Dermis microvascular lymphatic vessel endothelial cell (primary cell): ENCODE data around the gene DPP7. TPM values are rescaled to one million over a fixed set of nuclear protein-coding genes. Genes with fewer than 3 reads are reported as not detected.

ENCODE experiments used
- DNase-seq, 2 donors: peaks; one replicate each; pipeline versions ENCODE4 v3.0.0 to v3.0.0-alpha.2; 2010; ENCODE audit warnings: low read depth in 2 of 2
- total RNA-seq: library from RNA; depleted of rRNA; stranded (reverse); fragments of >200 nt; gene quantifications from 2 replicates; pipeline ENCODE4 v1.2.1, GENCODE V29; 2014

Gene DPP7
- total RNA-seq, 1 donor from 2014 or later, result 66.8 TPM

GRCh38 chr9:137111788-137112563 lies 2.6 kb downstream of the DPP7 start:
- no peak for DNase-seq

DNA sequence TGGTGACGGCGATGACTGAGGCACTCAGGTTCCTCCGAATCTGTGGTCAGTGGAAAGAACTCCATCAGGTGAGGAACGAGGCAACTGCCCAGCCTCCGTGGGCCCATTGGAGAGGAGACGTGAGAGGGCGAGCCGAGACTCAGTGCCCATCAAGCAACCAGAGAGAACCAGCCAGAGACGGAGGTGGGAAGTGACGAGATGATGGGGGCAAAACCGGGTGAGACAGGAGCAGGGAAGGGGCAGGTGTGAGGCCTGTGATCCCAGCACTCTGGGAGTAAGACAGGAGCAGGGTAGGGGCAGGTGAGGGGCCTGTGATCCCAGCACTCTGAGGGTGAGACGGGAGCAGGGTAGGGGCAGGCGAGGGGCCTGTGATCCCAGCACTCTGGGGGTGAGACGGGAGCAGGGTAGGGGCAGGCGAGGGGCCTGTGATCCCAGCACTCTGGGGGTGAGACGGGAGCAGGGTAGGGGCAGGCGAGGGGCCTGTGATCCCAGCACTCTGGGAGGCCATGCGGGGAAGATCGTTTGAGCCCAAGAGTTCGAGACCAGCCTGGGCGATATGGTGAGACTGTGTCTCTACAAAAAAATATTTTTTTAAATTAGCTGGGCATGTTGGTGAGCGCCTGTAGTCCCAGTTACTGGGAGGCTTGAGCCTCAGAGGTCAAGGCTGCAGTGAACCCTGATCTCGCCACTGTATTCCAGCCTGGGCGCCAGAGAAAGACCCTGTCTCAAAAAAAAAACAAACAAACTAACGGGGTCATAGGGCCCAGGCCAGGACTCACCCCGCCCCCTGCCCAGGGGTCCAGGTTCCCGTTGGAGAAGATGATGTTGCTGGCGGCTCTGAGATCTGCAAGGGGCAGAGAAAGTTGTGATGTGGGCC lies 3.4 kb downstream of the DPP7 start:
- DNase-seq, result no peak

GRCh38 chr9:137110147-137110910 lies 4.2 kb downstream of the DPP7 start:
- no peak for DNase-seq

- DNase-seq, result no peak
Observed at GRCh38 chr9:137109250-137110146, 5.0 kb downstream of the DPP7 start.

- DNase-seq, result no peak
Observed at GRCh38 chr9:137108608-137109249, 5.8 kb downstream of the DPP7 start.

DNA sequence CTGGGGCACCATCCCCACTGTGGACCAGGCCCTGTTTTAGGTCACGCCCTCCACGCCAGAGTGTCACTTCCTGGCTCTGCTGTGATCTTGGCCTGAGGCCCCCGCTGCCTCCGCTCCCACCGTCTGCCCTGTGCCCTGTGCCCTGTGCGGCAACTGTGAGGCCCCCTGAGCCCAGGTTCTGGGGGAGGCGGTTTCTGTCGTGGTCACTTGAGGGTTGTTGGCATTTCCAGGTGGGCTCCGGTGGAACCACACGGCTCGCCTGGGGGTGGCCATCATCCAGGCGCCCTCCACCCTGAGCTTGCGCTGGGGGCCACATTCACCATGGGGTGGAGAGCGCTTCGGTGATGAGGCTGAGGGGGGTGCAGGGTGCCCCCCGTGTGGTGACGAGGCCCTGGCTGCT lies 6.6 kb downstream of the DPP7 start:
- no peak for DNase-seq

DNA sequence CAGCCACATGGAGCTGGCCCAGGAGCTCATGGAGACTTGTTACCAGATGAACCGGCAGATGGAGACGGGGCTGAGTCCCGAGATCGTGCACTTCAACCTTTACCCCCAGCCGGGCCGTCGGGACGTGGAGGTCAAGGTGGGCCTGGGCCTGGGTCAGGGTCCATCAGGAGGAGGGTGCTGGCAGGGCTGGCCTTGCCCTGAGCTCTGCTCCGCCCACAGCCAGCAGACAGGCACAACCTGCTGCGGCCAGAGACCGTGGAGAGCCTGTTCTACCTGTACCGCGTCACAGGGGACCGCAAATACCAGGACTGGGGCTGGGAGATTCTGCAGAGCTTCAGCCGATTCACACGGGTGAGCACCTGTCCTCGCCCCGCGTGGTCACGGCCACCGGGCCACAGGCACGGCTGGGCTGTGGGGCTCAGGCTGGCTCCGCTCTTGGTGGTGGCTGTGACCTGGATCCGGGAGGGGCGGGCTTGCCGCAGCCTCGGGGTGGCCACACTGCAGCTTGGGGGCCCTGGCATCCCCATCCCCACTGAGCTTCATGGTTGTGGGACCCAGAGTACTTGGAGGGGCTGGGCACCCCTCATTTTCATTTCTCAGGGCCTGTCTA lies 7.1 kb downstream of the DPP7 start:
- DNase-seq, result no peak

GRCh38 chr9:137106662-137107250 lies 7.8 kb downstream of the DPP7 start:
- no peak for DNase-seq

- DNase-seq, result no peak
Observed at GRCh38 chr9:137105814-137106661, 8.5 kb downstream of the DPP7 start.

DNA sequence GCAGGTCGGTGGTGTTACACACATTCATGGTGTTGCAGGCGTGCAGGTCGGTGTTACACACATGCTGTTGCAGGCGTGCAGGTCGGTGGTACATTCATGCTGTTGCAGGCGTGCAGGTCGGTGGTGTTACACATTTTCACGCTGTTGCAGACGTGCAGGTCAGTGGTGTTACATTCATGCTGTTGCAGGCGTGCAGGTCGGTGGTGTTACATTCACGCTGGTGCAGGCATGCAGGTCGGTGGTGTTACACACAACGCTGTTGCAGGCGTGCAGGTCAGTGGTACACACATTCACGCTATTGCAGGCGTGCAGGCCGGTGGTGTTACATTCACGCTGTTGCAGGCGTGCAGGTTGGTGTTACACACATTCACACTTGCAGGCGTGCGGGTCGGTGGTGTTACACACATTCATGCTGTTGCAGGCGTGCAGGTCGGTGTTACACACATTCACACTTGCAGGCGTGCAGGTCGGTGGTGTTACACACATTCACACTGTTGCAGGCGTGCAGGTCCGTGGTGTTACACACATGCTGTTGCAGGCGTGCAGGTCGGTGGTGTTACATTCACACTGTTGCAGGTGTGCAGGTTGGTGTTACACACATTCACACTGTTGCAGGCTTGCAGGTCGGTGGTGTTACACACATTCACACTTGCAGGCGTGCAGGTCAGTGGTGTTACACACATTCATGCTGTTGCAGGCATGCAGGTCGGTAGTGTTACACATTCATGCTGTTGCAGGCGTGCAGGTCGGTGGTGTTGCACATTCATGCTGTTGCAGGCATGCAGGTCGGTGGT lies 11.1 kb downstream of the DPP7 start:
- DNase-seq, result no peak

GRCh38 chr9:137099231-137099630 lies 15.3 kb downstream of the DPP7 start:
- no peak for DNase-seq

DNA sequence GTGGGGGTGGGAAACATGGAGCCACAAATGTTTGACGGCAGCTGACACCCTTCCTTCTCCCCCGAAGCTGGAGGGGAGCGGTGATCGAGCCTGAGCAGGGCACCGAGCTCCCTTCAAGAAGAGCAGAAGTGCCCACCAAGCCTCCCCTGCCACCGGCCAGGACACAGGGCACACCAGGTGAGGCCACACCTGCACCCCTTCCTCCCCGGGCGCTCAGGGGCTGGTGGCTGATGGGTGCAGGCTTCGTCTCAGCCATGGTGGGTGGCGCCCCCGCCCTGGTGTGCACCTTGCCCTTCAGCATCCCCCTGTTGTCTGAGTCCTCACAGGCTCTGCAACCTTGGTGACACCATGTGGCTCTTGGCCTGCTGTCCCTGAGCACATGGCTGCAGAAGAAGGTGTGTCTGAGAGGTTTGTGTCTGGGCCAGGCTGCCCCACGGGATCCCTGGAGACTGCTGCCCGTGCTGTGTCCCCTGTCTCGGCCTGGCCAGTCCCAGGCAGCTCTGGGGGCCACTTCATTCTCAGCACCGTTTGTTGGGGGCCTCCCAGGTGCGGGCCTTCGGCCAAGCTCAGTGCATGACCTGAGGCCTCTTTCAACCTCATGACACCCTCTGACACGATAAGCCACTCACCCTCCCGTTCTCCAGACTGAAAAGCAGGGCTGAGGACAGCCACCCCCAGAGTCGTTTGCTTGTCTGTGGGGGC lies 16.6 kb downstream of the DPP7 start:
- no peak for DNase-seq

- no peak for DNase-seq
Observed at GRCh38 chr9:137096785-137097546, 17.6 kb downstream of the DPP7 start.

DNA sequence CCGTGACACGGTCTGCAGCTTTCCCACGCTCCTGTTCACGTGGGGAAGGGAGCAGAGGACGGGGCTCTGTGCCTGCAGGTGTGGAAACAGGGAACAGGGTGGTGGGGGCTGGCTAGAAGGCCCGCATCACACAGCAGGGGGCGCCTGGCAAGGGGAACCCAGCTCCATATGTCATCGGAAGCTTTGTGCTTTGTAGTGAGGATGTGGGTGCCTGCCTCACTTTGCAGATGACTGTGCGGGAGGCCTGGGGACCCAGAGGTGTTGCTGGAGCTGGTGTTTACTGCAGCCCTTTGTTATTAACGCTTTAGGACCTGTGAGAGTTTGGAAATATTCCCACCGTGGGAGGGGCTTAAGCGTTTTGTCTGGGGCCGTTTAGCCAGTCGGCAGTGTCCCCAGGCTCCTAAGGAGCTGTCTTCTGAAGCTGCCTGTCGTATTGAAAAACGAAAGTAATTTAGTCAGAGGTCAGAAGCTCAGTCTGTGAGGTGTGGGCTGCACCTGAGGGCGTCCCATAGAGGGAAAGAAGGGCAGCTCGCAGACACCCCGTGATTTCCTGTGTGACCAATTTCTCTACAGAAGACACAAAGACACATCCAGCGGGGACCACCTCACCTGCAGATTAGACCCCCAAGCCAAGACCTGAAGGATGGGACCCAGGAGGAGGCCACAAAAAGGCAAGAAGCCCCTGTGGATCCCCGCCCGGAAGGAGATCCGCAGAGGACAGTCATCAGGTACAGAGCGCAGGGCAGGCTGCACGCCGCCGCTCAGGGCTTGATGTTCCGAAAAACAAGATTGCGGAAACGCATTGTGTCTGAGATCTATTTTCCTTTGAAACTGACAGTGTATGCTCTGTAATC lies 18.6 kb downstream of the DPP7 start:
- DNase-seq, result peak in 1 of 2 donors; percentile 25

- no peak for DNase-seq
Observed at GRCh38 chr9:137089232-137089947, 25.1 kb downstream of the DPP7 start.
